Activated CD8-positive, alpha-beta T cell treated with anti-CD3 and anti-CD28 coated beads for 36 hours (primary cell): Measurements from ENCODE around the gene CCDC179. TPM values are rescaled to one million over a fixed set of nuclear protein-coding genes. Genes with fewer than 3 reads are reported as not detected.

Experiments used
- ATAC-seq: fragments of 200-7000 bp; cut with Tn5 transposase; one replicate; pipeline ENCODE4 v1.10.0; 2021; ENCODE audit warnings: mild to moderate bottlenecking, moderate library complexity
- CTCF ChIA-PET: fragments of 350-600 bp; sonication (Branson Sonifier 250); formaldehyde crosslinking; loops from one replicate; lab custom pipeline; 2021; ENCODE audit warnings: antibody characterized with exemption; lab: Charles Lee
- POLR2A ChIA-PET: fragments of 350-600 bp; sonication (Branson Sonifier 250); formaldehyde crosslinking; loops from one replicate; lab custom pipeline; 2021; ENCODE audit warnings: antibody characterized with exemption; lab: Charles Lee
- DNase-seq: peaks from one replicate; pipeline ENCODE4 v3.0.0-alpha.2; 2020
- H3K27ac Mint-ChIP-seq: one replicate; pipeline ENCODE4 v1.8.0; 2021; ENCODE audit warnings: mild to moderate bottlenecking, mixed read lengths
- H3K27me3 Mint-ChIP-seq: one replicate; pipeline ENCODE4 v1.8.0; 2021; ENCODE audit warnings: mixed read lengths
- H3K36me3 Mint-ChIP-seq: one replicate; pipeline ENCODE4 v1.8.0; 2021; ENCODE audit warnings: low read depth, mixed read lengths
- H3K4me1 Mint-ChIP-seq: one replicate; pipeline ENCODE4 v1.8.0; 2021; ENCODE audit warnings: low read depth, mixed read lengths
- H3K4me3 Mint-ChIP-seq: one replicate; pipeline ENCODE4 v1.8.0; 2021; ENCODE audit warnings: mild to moderate bottlenecking, moderate library complexity, mixed read lengths
- H3K9me3 Mint-ChIP-seq: one replicate; pipeline ENCODE4 v1.8.0; 2021; ENCODE audit warnings: mixed read lengths
- intact Hi-C: fragments of 100-400 bp; cut with micrococcal nuclease; formaldehyde crosslinking; loops from one replicate; pipeline ENCODE4 v1.10.0; 2022
- total RNA-seq, 2 experiments: library from RNA; stranded (reverse); gene quantifications; one replicate each; pipeline ENCODE4 v1.2.3, GENCODE V29; 2021
- TF ChIP-seq, protein P1 (sequence below): fragments of 200-600 bp; IDR thresholded peaks from one replicate; pipeline ENCODE4 v1.8.0; 2022; ENCODE audit warnings: antibody characterized with exemption, mild to moderate bottlenecking

Gene CCDC179
- not detected for total RNA-seq

DNA sequence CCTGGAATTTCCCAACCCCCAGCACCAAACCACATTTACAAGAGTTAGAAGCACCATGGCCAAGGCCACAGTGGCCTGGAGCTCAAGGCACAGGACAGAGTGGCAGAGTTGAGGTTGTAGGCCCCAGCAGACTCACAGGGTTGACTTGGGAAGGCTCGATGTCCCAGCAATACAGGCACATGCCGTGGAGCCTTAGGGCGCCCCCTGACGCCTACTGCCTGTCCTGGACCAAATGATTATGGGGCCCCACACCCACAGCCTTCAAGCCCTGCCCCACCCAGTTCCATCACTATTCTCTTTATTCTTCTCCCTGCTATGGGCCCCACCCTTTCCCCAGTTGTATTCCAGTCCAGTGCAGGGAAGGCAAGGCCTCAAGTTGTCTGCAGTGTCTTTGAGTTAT lies at the start of gene CCDC179:
Gene CCDC179 (minus strand): TSS at position 234 of the 400 bp plus-strand sequence. CDS start 53 bp downstream, at position 181.
- Mint-ChIP-seq H3K36me3 (no peaks in the 10 kb centered on the region), H3K27ac (no peak within 1 kb of the TSS), H3K27me3 (no peaks in the 10 kb centered on the region), H3K4me1 (no peaks in the 10 kb centered on the region), H3K4me3 (no peak within 1 kb of the TSS), H3K9me3 (no peaks in the 10 kb centered on the region)
- CTCF ChIA-PET = interaction anchor here (1.5 kb wide), 1 partner anchor 15 kb away, joined by 8 read pairs; no protein-coding TSS in a partner anchor
- TF ChIP-seq, protein P1, sequence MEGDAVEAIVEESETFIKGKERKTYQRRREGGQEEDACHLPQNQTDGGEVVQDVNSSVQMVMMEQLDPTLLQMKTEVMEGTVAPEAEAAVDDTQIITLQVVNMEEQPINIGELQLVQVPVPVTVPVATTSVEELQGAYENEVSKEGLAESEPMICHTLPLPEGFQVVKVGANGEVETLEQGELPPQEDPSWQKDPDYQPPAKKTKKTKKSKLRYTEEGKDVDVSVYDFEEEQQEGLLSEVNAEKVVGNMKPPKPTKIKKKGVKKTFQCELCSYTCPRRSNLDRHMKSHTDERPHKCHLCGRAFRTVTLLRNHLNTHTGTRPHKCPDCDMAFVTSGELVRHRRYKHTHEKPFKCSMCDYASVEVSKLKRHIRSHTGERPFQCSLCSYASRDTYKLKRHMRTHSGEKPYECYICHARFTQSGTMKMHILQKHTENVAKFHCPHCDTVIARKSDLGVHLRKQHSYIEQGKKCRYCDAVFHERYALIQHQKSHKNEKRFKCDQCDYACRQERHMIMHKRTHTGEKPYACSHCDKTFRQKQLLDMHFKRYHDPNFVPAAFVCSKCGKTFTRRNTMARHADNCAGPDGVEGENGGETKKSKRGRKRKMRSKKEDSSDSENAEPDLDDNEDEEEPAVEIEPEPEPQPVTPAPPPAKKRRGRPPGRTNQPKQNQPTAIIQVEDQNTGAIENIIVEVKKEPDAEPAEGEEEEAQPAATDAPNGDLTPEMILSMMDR = no peak
- POLR2A ChIA-PET = no interaction called here
- no peak for ATAC-seq
- DNase-seq = no peak
- intact Hi-C loops = no loop called here

DNA sequence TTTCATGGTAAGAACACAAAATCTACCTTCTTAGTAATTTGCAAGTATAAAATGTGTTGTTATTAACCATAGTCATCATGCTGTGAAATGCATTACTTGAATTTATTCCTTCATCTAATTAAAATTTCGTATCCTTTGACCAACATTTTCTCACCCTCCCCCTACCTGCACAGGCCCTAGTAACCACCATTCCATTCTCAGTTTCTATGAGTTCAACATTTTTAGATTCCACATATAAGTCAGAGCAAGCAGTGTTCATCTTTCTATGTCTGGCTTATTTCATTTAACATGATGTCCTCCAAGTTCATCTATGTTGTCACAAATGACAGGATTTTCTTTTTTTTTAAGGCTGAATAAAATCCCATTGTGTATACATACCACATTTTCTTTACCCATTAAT lies 43.5 kb upstream of the CCDC179 start:
- ATAC-seq (no peak), DNase-seq (no peak)
- Mint-ChIP-seq H3K4me1 (no peaks in the 10 kb centered on the region), H3K36me3 (peaks cover 2% of the 10 kb centered on the region), H3K9me3 (no peaks in the 10 kb centered on the region), H3K27me3 (no peaks in the 10 kb centered on the region), H3K27ac (no peak overlapping the region), H3K4me3 (no peak overlapping the region)
- intact Hi-C loops = no loop called here
- CTCF ChIA-PET = no interaction called here
- TF ChIP-seq, protein P1 = no peak
- POLR2A ChIA-PET = no interaction called here

DNA sequence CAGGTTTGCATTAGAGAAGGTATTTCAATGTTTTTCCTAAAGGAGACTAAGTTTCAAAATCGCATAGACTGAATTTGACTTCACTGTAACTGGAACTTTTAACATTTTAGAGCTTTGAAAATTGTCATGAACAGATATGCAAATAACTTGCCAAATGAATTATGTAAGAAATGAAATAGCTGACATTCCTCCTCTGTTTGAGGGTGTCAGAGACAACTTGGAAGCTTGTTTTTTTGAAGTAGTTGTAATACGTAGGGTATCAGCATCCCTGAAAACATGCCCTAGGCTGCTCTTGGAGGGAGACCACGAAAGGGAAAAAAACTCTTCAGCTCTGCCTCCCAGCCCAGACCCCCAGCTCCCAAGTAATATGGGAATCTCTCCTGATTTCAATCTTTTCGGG lies 41.3 kb upstream of the CCDC179 start:
- POLR2A ChIA-PET = no interaction called here
- intact Hi-C loops = no loop called here

DNA sequence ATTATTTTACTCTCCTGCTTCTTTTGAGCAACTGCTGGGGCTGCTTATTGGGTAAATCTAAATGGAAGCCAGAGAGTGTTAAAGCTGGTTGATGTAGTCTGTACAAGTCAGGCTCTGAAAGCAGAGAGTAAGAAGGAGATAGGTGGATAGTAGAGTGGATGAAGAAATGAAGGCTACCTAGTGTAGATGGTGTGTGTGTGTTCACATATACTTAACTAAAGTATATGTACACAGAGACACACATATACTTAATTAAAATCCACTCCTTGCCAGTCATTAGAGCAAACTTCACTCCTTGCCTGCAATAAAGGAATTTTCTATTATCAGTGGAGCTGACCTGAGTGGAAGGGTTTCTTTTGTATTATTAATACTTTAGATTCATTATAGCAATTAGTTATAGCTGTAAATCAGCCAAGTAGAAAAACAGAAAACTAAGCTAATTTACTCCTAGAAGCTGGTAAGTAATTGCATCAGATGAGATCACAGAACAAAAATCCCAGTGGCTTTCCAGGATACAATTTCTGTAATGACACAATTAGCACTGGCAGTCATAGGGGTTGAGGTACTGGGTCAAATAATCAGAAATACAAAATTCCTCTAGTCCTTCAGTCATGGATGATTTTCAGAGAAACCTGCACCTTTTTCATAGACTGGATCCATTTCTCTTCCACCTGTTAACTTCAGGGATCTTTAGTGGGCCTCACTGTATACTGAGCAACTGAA lies 40.7 kb upstream of the CCDC179 start:
- intact Hi-C loops = no loop called here
- ChIA-PET CTCF (interaction anchor here (2.0 kb wide), 1 partner anchor 17 kb away, joined by 6 read pairs; no protein-coding TSS in a partner anchor), POLR2A (no interaction called here)
- H3K4me1 Mint-ChIP-seq = no peaks in the 10 kb centered on the region
- H3K9me3 Mint-ChIP-seq = no peaks in the 10 kb centered on the region
- no peaks in the 10 kb centered on the region for H3K36me3 Mint-ChIP-seq
- ATAC-seq (no peak), DNase-seq (no peak)
- TF ChIP-seq, protein P1 = no peak
- no peak overlapping the region for H3K27ac Mint-ChIP-seq
- H3K4me3 Mint-ChIP-seq = no peak overlapping the region
- H3K27me3 Mint-ChIP-seq = no peaks in the 10 kb centered on the region

More for the DNA sequence above, 41.3 kb upstream of the CCDC179 start:
- no peak overlapping the region for H3K27ac Mint-ChIP-seq
- CTCF ChIA-PET = no interaction called here
- TF ChIP-seq, protein P1 = no peak
- no peak for ATAC-seq
- no peak for DNase-seq
- no peaks in the 10 kb centered on the region for H3K36me3 Mint-ChIP-seq
- H3K4me3 Mint-ChIP-seq = no peak overlapping the region
- no peaks in the 10 kb centered on the region for H3K27me3 Mint-ChIP-seq
- H3K9me3 Mint-ChIP-seq = no peaks in the 10 kb centered on the region
- no peaks in the 10 kb centered on the region for H3K4me1 Mint-ChIP-seq

DNA sequence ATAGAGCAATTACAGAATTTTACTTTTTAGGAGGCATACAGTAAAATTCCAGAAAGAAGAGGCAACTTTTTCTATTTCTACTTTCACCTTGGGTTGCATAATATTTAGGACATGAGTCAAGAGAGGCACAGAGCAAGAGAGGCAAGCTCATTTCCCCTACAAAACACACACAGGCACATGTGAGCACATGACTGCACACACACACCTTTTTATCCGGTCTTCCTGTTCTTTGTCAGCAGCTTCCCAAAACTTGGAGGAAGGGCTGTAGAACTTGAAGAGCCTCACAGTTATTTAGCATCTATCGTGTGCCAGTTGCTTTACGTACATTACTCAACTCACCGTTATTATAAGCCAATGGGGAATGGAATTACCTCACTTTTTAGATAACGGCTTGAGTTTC lies 37.8 kb upstream of the CCDC179 start:
- Mint-ChIP-seq H3K27ac (no peak overlapping the region), H3K4me3 (no peak overlapping the region), H3K4me1 (no peaks in the 10 kb centered on the region), H3K9me3 (peaks cover 1% of the 10 kb centered on the region), H3K27me3 (no peaks in the 10 kb centered on the region), H3K36me3 (peaks cover 1% of the 10 kb centered on the region)
- intact Hi-C loops = no loop called here
- POLR2A ChIA-PET = no interaction called here
- ATAC-seq = no peak
- CTCF ChIA-PET = no interaction called here
- DNase-seq = no peak
- TF ChIP-seq, protein P1 = no peak
